Central memory CD8-positive, alpha-beta T cell (primary cell): ENCODE measurements around the gene GALNT6.

ENCODE experiments used
- ATAC-seq: fragments of 150-1000 bp; cut with Tn5 transposase; replicated peaks from 2 replicates; pipeline ENCODE4 v1.10.0; 2022; ENCODE audit warnings: mild to moderate bottlenecking, moderate FRiP score, moderate number of reproducible peaks; ENCODE audit not compliant: poor library complexity, severe bottlenecking; ENCODE audit errors: extremely low read depth
- DNase-seq, 2 donors: peaks; one replicate each; pipeline ENCODE4 v3.0.0; 2021; ENCODE audit warnings: low spot score in 2 of 2
- H3K27ac Mint-ChIP-seq: one replicate; pipeline ENCODE4 v1.8.0; 2022; ENCODE audit warnings: low read depth, mild to moderate bottlenecking, moderate library complexity, mixed read lengths
- H3K27me3 Mint-ChIP-seq: one replicate; pipeline ENCODE4 v1.8.0; 2022; ENCODE audit warnings: mixed read lengths
- H3K36me3 Mint-ChIP-seq: one replicate; pipeline ENCODE4 v1.8.0; 2022; ENCODE audit warnings: mild to moderate bottlenecking, moderate library complexity, mixed read lengths; ENCODE audit not compliant: insufficient read depth
- H3K4me1 Mint-ChIP-seq: one replicate; pipeline ENCODE4 v1.8.0; 2022; ENCODE audit warnings: mixed read lengths
- H3K4me3 Mint-ChIP-seq: one replicate; pipeline ENCODE4 v1.8.0; 2022; ENCODE audit warnings: mild to moderate bottlenecking, moderate library complexity, mixed read lengths
- H3K9me3 Mint-ChIP-seq: one replicate; pipeline ENCODE4 v1.8.0; 2022; ENCODE audit warnings: mixed read lengths

Gene GALNT6

DNA sequence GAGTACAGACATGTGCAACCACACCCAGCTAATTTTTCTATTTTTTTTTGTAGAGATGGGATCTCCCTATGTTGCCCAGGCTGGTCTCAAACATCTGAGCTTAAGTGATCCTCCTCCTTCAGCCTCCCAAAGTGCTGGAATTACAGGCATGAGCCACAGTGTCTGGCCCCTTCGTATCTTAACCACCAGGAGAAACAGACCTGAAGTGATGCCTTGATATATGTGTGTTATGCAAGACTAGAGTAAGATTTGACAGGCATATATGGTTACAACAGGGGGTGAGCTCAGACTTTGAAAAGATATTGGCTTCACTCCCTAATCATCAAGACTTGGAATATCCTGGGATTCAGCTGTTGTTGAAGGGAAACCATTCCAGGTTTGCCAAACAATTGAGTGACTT lies 10.7 kb upstream of the GALNT6 start:
- no peak overlapping the region for H3K4me3 Mint-ChIP-seq
- H3K27me3 Mint-ChIP-seq = no peaks in the 10 kb centered on the region
- ATAC-seq (no peak), DNase-seq (no peak)
- peak overlapping the region; percentile 60 for H3K27ac Mint-ChIP-seq
- no peaks in the 10 kb centered on the region for H3K4me1 Mint-ChIP-seq
- H3K36me3 Mint-ChIP-seq = no peaks in the 10 kb centered on the region
- no peaks in the 10 kb centered on the region for H3K9me3 Mint-ChIP-seq

- no peaks in the 10 kb centered on the region for H3K9me3 Mint-ChIP-seq
- no peaks in the 10 kb centered on the region for H3K4me1 Mint-ChIP-seq
- no peaks in the 10 kb centered on the region for H3K36me3 Mint-ChIP-seq
- DNase-seq (no peak), ATAC-seq (no peak)
- H3K27ac Mint-ChIP-seq = peak overlapping the region; percentile 60
- H3K4me3 Mint-ChIP-seq = no peak overlapping the region
- no peaks in the 10 kb centered on the region for H3K27me3 Mint-ChIP-seq
Observed at GRCh38 chr12:51401486-51401885, 10.3 kb upstream of the GALNT6 start.

GRCh38 chr12:51401020-51401419 lies 9.8 kb upstream of the GALNT6 start:
- Mint-ChIP-seq H3K4me3 (no peak overlapping the region), H3K9me3 (no peaks in the 10 kb centered on the region), H3K4me1 (peaks cover 4% of the 10 kb centered on the region), H3K36me3 (no peaks in the 10 kb centered on the region), H3K27ac (peak overlapping the region; percentile 60), H3K27me3 (no peaks in the 10 kb centered on the region)
- ATAC-seq = no peak
- no peak for DNase-seq

GRCh38 chr12:51399891-51400290 lies 8.7 kb upstream of the GALNT6 start:
- Mint-ChIP-seq H3K27me3 (no peaks in the 10 kb centered on the region), H3K9me3 (no peaks in the 10 kb centered on the region)

GRCh38 chr12:51397670-51398069 lies 6.5 kb upstream of the GALNT6 start:
- DNase-seq = no peak
- peaks cover 36% of the 10 kb centered on the region for H3K4me1 Mint-ChIP-seq
- peaks cover 2% of the 10 kb centered on the region for H3K36me3 Mint-ChIP-seq
- H3K9me3 Mint-ChIP-seq = no peaks in the 10 kb centered on the region
- no peak for ATAC-seq
- H3K27ac Mint-ChIP-seq = no peak overlapping the region
- H3K27me3 Mint-ChIP-seq = no peaks in the 10 kb centered on the region
- H3K4me3 Mint-ChIP-seq = no peak overlapping the region

More at GRCh38 chr12:51399891-51400290, 8.7 kb upstream of the GALNT6 start:
- no peak overlapping the region for H3K27ac Mint-ChIP-seq
- peaks cover 15% of the 10 kb centered on the region for H3K4me1 Mint-ChIP-seq
- no peak for DNase-seq
- no peaks in the 10 kb centered on the region for H3K36me3 Mint-ChIP-seq
- no peak overlapping the region for H3K4me3 Mint-ChIP-seq
- ATAC-seq = no peak

DNA sequence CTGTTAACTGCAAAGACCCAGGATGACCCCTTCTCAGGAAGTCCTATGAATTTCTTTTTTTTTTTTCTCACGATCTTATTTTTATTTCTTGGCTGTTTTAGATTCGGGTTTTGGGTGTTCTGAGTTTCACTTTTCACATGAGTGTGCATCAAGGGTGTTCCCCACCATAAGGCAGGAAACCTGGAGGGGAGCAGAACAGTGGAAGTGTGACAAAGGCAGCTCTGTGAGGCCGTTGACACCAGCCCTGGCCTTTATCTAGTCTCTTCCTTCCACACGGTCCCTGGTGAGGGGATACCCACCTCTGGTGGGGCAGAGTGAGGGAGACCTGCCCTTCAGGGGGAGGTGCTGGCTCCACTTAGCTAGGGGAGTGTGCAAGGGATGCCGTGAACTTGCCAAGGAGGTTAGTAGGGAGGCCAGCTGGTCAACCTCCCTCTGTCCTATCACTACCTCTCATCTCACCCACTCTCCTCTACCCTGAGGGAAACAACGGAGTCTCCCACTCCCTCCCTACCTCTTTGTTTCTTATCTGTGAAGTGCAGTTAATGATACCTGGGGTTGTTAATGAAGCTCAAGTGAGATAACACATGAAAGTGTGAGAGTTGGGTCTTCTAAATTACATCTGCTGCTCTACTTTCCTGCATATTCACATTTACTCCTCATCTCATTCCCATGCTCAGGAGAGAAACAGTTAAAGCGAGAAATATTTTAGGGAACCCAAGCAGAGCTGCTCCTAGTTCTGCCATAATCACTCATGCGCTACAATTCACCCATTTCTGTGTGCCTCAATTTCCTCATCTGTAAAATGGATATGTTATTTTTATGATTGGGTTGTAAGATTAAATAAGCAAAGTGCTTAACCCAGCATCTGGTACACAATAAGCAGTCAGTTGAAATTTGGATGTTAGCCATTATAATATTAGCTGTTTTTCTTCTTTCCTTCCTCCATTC lies 4.4 kb upstream of the GALNT6 start:
- Mint-ChIP-seq H3K9me3 (no peaks in the 10 kb centered on the region), H3K27me3 (no peaks in the 10 kb centered on the region), H3K27ac (peak overlapping the region; percentile 94), H3K4me1 (peaks cover 47% of the 10 kb centered on the region), H3K36me3 (peaks cover 8% of the 10 kb centered on the region), H3K4me3 (peak overlapping the region; percentile 70)
- ATAC-seq (peak; percentile 16), DNase-seq (no peak)

GRCh38 chr12:51393676-51394545 lies 2.7 kb upstream of the GALNT6 start:
- ATAC-seq (peak; percentile 67), DNase-seq (no peak)
- Mint-ChIP-seq H3K36me3 (peaks cover 8% of the 10 kb centered on the region), H3K4me1 (peaks cover 61% of the 10 kb centered on the region), H3K27me3 (no peaks in the 10 kb centered on the region), H3K27ac (peak overlapping the region; percentile 94), H3K4me3 (peak overlapping the region; percentile 70), H3K9me3 (no peaks in the 10 kb centered on the region)

GRCh38 chr12:51392556-51393237 lies 1.5 kb upstream of the GALNT6 start:
- Mint-ChIP-seq H3K36me3 (peaks cover 8% of the 10 kb centered on the region), H3K4me3 (peak overlapping the region; percentile 99), H3K4me1 (peaks cover 74% of the 10 kb centered on the region), H3K9me3 (no peaks in the 10 kb centered on the region), H3K27me3 (no peaks in the 10 kb centered on the region), H3K27ac (peak overlapping the region; percentile 94)
- DNase-seq = no peak
- ATAC-seq = no peak

DNA sequence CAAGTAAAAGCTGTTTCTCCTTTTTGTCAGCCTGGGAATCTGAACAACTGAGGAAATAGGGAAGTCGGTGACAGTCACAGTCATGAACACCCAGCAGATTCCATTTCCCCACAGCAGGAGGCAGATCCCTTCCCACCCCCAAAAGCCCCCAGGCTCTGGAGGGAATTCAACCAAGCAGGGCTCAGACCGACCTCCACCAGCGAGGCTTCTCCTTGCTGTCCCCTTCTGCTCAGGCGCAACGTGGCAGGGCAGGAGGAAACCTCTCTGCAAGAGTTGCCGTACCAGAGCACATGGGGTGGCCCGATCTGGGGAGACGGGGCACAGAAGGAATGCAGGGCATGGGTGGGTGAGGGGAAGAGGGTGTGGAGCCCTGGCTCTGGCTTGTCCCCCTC lies 319 bp downstream of the GALNT6 start:
- peak; percentile 10 for ATAC-seq
- Mint-ChIP-seq H3K27ac (peak overlapping the region; percentile 94), H3K9me3 (no peaks in the 10 kb centered on the region), H3K4me3 (peak overlapping the region; percentile 99), H3K36me3 (peaks cover 8% of the 10 kb centered on the region), H3K4me1 (peaks cover 73% of the 10 kb centered on the region), H3K27me3 (no peaks in the 10 kb centered on the region)
- DNase-seq = no peak

GRCh38 chr12:51390457-51390856 lies 749 bp downstream of the GALNT6 start:
- ATAC-seq (no peak), DNase-seq (no peak)
- H3K4me3 Mint-ChIP-seq = peak overlapping the region; percentile 99
- H3K9me3 Mint-ChIP-seq = no peaks in the 10 kb centered on the region
- H3K4me1 Mint-ChIP-seq = peaks cover 72% of the 10 kb centered on the region
- no peaks in the 10 kb centered on the region for H3K27me3 Mint-ChIP-seq
- H3K27ac Mint-ChIP-seq = peak overlapping the region; percentile 94
- peaks cover 8% of the 10 kb centered on the region for H3K36me3 Mint-ChIP-seq

- ATAC-seq (no peak), DNase-seq (no peak)
- peaks cover 65% of the 10 kb centered on the region for H3K4me1 Mint-ChIP-seq
- no peaks in the 10 kb centered on the region for H3K9me3 Mint-ChIP-seq
- H3K27me3 Mint-ChIP-seq = no peaks in the 10 kb centered on the region
- H3K36me3 Mint-ChIP-seq = peaks cover 9% of the 10 kb centered on the region
- peak overlapping the region; percentile 94 for H3K27ac Mint-ChIP-seq
- H3K4me3 Mint-ChIP-seq = no peak overlapping the region
Observed at GRCh38 chr12:51389302-51389999, 1.8 kb downstream of the GALNT6 start.

- Mint-ChIP-seq H3K4me1 (peaks cover 63% of the 10 kb centered on the region), H3K9me3 (no peaks in the 10 kb centered on the region), H3K27ac (peak overlapping the region; percentile 94), H3K36me3 (peaks cover 9% of the 10 kb centered on the region), H3K4me3 (no peak overlapping the region), H3K27me3 (no peaks in the 10 kb centered on the region)
- DNase-seq (no peak), ATAC-seq (no peak)
Observed at GRCh38 chr12:51388846-51389245, 2.4 kb downstream of the GALNT6 start.
